Right lobe of liver (tissue), 6 donors: ENCODE results near the gene UROC1. TPM values are rescaled to one million over a fixed set of nuclear protein-coding genes. Genes with fewer than 3 reads are reported as not detected.

ENCODE experiments used
- ATAC-seq, 4 donors: fragments of 200-7000 bp; cut with Tn5 transposase; one replicate each; pipeline ENCODE4 v1.9.1; 2020; ENCODE audit warnings: mild to moderate bottlenecking in 4 of 4, moderate library complexity in 4 of 4
- DNase-seq, 3 donors: peaks; one replicate each; pipeline ENCODE4 v3.0.0-alpha.2; 2020
- H3K27ac ChIP-seq, 3 donors: fragments of 200-600 bp; one replicate each; pipeline ENCODE4 v1.8.0; 2022
- H3K27me3 ChIP-seq, 2 donors: fragments of 200-600 bp; one replicate each; pipeline ENCODE4 v1.8.0; 2022
- H3K36me3 ChIP-seq, 4 donors: fragments of 200-600 bp; sonication (generic) in 1 of 4; one replicate each; pipeline versions ENCODE4 v1.5.1 to v1.8.0; 2017 to 2022; ENCODE audit warnings: control low read depth in 1 of 4
- H3K4me1 ChIP-seq, 4 donors: fragments of 200-600 bp; sonication (generic) in 1 of 4; one replicate each; pipeline versions ENCODE4 v1.5.1 to v1.8.0; 2017 to 2022; ENCODE audit warnings: control low read depth in 1 of 4
- H3K4me3 ChIP-seq, 3 donors: fragments of 200-600 bp; one replicate each; pipeline ENCODE4 v1.8.0; 2022
- H3K9me3 ChIP-seq, 4 donors: fragments of 200-600 bp; sonication (generic) in 1 of 4; one replicate each; pipeline versions ENCODE4 v1.5.1 to v1.8.0; 2017 to 2022; ENCODE audit warnings: control low read depth in 1 of 4
- CTCF ChIP-seq, 4 donors: fragments of 200-600 bp in 3 of 4; fragments of 450-650 bp in 1 of 4; IDR thresholded peaks; one replicate each; pipeline versions ENCODE4 v1.5.1 to v1.8.0; 2016 to 2022; ENCODE audit warnings: antibody characterized with exemption in 4 of 4, mild to moderate bottlenecking in 2 of 4
- POLR2A ChIP-seq: fragments of 450-650 bp; IDR thresholded peaks from one replicate; pipeline ENCODE4 v1.6.1; 2017; ENCODE audit warnings: antibody characterized with exemption, mild to moderate bottlenecking
- WGBS: methylation state at CpG from one replicate; pipeline ENCODE4 v1.1.6; 2018; ENCODE audit warnings: low coverage, low lambda C conversion rate; ENCODE audit not compliant: insufficient coverage; ENCODE audit errors: missing lambda C conversion rate; 5-methylcytosine and 5-hydroxymethylcytosine counted together
- intact Hi-C, 2 donors: fragments of 100-400 bp; cut with DNase I; formaldehyde crosslinking; loops; one replicate each; pipeline versions ENCODE4 v1.11.2 to v1.14.1; 2022
- total RNA-seq, 6 experiments: library from RNA; depleted of rRNA in 2 of 6; stranded (reverse); fragments of >200 nt in 2 of 6; fragmentation: NEBNext Ultra II Directional in 3 of 6; extraction: Animal tissue kit (Norgen Biotek cat#: 25700) in 3 of 6; gene quantifications; one replicate each; pipeline versions ENCODE4 v1.1.0 to v1.2.4, GENCODE V29; 2016 to 2023
- donor health status: DM: no; HTN: yes; CAD: no.
- donor health status: DM: no; HTN: no; CAD: no.
- donor health status: DM: no; HTN: no; CAD: no.
- donor health status: DM: no; HTN: yes; CAD: no.
- donor health status: DM: no; HTN: yes; CAD: no.

UROC1 gene
- total RNA-seq, 6 experiments from 2014 or later = 15.1 to 101 (median 55.8) TPM

- Histone ChIP-seq H3K4me1 (peaks cover 0 to 22% (median 9%) of the 10 kb centered on the region in 4 donors), H3K27me3 (no peaks in the 10 kb centered on the region), H3K36me3 (peaks cover 0 to 9% (median 3%) of the 10 kb centered on the region in 4 donors), H3K27ac (peak overlapping the region in 1 of 3 donors; percentile 9), H3K9me3 (no peaks in the 10 kb centered on the region), H3K4me3 (no peak overlapping the region)
- DNase-seq = peak; percentile 19 to 44 (median 43)
- intact Hi-C loops = no loop called here
- 80% methylated on average over 12 of the region's 24 CpGs for WGBS
- ATAC-seq = no peak
- no peak for TF ChIP-seq POLR2A
- no peak for TF ChIP-seq CTCF (IDR thresholded peaks at IDR 0.05)
Observed at GRCh38 chr3:126540951-126541627, 23.5 kb upstream of the UROC1 start.

GRCh38 chr3:126540342-126540849 is 22.8 kb upstream of the UROC1 start:
- intact Hi-C loops = no loop called here
- WGBS = 4% methylated on average over 6 of the region's 9 CpGs
- peak; percentile 51 to 52 (median 52) for DNase-seq
- Histone ChIP-seq H3K27ac (peak overlapping the region in 1 of 3 donors; percentile 9), H3K9me3 (no peaks in the 10 kb centered on the region), H3K27me3 (no peaks in the 10 kb centered on the region), H3K4me3 (no peak overlapping the region), H3K4me1 (peaks cover 0 to 22% (median 9%) of the 10 kb centered on the region in 4 donors), H3K36me3 (peaks cover 0 to 9% (median 3%) of the 10 kb centered on the region in 4 donors)
- ATAC-seq = peak in 2 of 4 donors; percentile 41 to 63
- TF ChIP-seq POLR2A (no peak), CTCF (IDR thresholded peaks at IDR 0.05) (no peak)

- intact Hi-C loops = no loop called here
- ATAC-seq = no peak
- peaks cover 0 to 22% (median 9%) of the 10 kb centered on the region in 4 donors for H3K4me1 ChIP-seq
- H3K4me3 ChIP-seq = no peak overlapping the region
- TF ChIP-seq CTCF (IDR thresholded peaks at IDR 0.05) = no peak
- TF ChIP-seq POLR2A = no peak
- no peaks in the 10 kb centered on the region for H3K9me3 ChIP-seq
- peaks cover 0 to 9% (median 3%) of the 10 kb centered on the region in 4 donors for H3K36me3 ChIP-seq
- DNase-seq = peak in 2 of 3 donors; percentile 3 to 38
- 90% methylated on average over 10 of the region's 10 CpGs for WGBS
- no peak overlapping the region for H3K27ac ChIP-seq
- no peaks in the 10 kb centered on the region for H3K27me3 ChIP-seq
Observed at GRCh38 chr3:126539558-126540250, 22.1 kb upstream of the UROC1 start.

GRCh38 chr3:126538966-126539365 is 21.4 kb upstream of the UROC1 start:
- Histone ChIP-seq H3K4me1 (peaks cover 0 to 22% (median 9%) of the 10 kb centered on the region in 4 donors), H3K4me3 (no peak overlapping the region), H3K36me3 (peaks cover 0 to 9% (median 3%) of the 10 kb centered on the region in 4 donors), H3K27me3 (no peaks in the 10 kb centered on the region), H3K27ac (peak overlapping the region in 1 of 3 donors; percentile 79), H3K9me3 (no peaks in the 10 kb centered on the region)
- WGBS = 32% methylated on average over 4 of the region's 5 CpGs
- TF ChIP-seq POLR2A (no peak), CTCF (IDR thresholded peaks at IDR 0.05) (no peak)
- ATAC-seq (no peak), DNase-seq (peak in 1 of 3 donors; percentile 2)
- intact Hi-C loops = no loop called here
